Esophagus squamous epithelium (tissue), 4 donors: ENCODE results near the gene MAP3K9.

Source experiments
- POLR2A ChIP-seq, 4 donors: fragments of 450-650 bp; IDR thresholded peaks; one replicate each; pipeline ENCODE4 v1.6.1; 2017; ENCODE audit warnings: antibody characterized with exemption in 4 of 4, mild to moderate bottlenecking in 4 of 4, moderate library complexity in 3 of 4
- TF ChIP-seq, protein P1 (sequence below), 6 experiments: fragments of 450-650 bp in 4 of 6; fragments of 200-600 bp in 2 of 6; sonication (generic) in 2 of 6; IDR thresholded peaks; one replicate each; pipeline ENCODE4 v1.5.1; 2016 to 2019; ENCODE audit warnings: antibody characterized with exemption in 6 of 6, mild to moderate bottlenecking in 4 of 6, moderate library complexity in 4 of 6

DNA sequence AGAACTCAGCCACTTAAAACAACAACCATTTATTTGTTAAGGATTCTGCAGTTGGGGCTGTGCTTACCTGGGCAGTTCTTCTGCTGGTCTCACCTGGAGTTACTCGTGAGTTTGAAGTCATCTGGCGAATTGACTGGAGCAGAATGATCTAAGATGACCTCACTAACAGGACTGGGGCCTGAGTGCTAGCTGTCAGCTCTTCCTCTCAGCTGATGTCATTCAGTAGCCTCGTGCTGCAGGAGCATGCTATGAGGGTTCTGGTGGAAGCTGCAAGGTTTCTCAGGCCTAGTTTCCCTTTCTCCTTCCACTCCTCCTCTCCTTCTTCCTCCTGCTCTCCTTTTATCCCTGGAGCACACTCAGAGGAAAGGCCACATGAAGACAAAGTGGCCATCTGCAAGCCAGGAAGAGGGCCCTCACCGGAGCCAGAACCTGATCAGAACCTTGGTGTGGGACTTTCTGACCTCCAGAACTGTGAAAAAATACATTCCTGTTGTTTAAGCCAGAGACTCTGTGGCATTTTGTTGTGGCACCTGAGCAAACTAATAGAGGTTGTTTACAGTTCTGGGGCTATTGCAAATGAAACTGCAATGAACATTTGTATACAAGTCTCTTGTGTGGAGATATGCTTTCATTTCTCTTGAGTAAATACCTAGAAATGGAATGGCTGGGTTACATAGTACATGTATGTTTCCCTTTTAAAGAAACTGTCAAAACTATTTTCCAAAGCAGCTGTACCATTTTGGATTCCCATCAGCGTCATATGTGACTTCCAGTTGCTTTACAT lies 21.9 kb upstream of the MAP3K9 start:
- TF ChIP-seq, protein P1, sequence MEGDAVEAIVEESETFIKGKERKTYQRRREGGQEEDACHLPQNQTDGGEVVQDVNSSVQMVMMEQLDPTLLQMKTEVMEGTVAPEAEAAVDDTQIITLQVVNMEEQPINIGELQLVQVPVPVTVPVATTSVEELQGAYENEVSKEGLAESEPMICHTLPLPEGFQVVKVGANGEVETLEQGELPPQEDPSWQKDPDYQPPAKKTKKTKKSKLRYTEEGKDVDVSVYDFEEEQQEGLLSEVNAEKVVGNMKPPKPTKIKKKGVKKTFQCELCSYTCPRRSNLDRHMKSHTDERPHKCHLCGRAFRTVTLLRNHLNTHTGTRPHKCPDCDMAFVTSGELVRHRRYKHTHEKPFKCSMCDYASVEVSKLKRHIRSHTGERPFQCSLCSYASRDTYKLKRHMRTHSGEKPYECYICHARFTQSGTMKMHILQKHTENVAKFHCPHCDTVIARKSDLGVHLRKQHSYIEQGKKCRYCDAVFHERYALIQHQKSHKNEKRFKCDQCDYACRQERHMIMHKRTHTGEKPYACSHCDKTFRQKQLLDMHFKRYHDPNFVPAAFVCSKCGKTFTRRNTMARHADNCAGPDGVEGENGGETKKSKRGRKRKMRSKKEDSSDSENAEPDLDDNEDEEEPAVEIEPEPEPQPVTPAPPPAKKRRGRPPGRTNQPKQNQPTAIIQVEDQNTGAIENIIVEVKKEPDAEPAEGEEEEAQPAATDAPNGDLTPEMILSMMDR (IDR thresholded peaks at IDR 0.05): no peak
- no peak for TF ChIP-seq POLR2A (IDR thresholded peaks at IDR 0.05)
